HCT116 (cell line): Measurements from ENCODE around the gene ZPR1. TPM values are rescaled to one million over a fixed set of nuclear protein-coding genes. Genes with fewer than 3 reads are reported as not detected.

ENCODE experiments used
- ATAC-seq: fragments of 200-7000 bp; cut with Tn5 transposase; 2 replicates; pipeline ENCODE4 v1.9.1; 2020; ENCODE audit warnings: mild to moderate bottlenecking, moderate library complexity
- BruUV-seq: library from RNA; stranded (reverse); fragments of 400-500 nt; replicated peaks from 2 replicates; lab custom pipeline; 2021; lab: Mats Ljungman, UMichigan
- CTCF ChIA-PET: fragments of 300-600 bp; sonication (Branson Sonifier 250); formaldehyde crosslinking; loops from one replicate; lab custom pipeline; 2021; ENCODE audit warnings: antibody characterized with exemption; lab: Charles Lee
- POLR2A ChIA-PET: fragments of 300-600, 350-600 bp; sonication (Branson Sonifier 250); formaldehyde crosslinking; loops from one replicate; lab custom pipeline; 2021; ENCODE audit warnings: antibody characterized with exemption; lab: Charles Lee
- RAD21 ChIA-PET, 2 experiments: fragments of 300-600 bp; sonication (Branson Sonifier 250); formaldehyde crosslinking; loops; one replicate each; lab custom pipeline; 2023; ENCODE audit warnings: low total read pairs in 2 of 2; ENCODE audit not compliant: uncharacterized antibody in 2 of 2, unreplicated experiment in 2 of 2, low non-redundant PET in 1 of 2; lab: Charles Lee
- DNase-seq: peaks from one replicate; pipeline ENCODE4 v3.0.0-alpha.2; 2010; ENCODE audit warnings: low read depth, low spot score
- H2AFZ ChIP-seq: fragments of 200-600 bp; shearing (Covaris generic), sonication (generic); 2 replicates; pipeline ENCODE4 v1.6.1; 2017; ENCODE audit warnings: low read depth, mixed run types, mixed read lengths, antibody characterized with exemption, low read length; ENCODE audit not compliant: poor library complexity, severe bottlenecking
- H3K27ac ChIP-seq: 2 replicates; pipeline ENCODE4 v1.5.1; 2012; ENCODE audit warnings: low read depth, low read length
- H3K27me3 ChIP-seq: fragments of 200-600 bp; sonication (generic); 2 replicates; pipeline ENCODE4 v1.6.1; 2016; ENCODE audit warnings: mixed run types, low read length, mixed read lengths; ENCODE audit not compliant: insufficient read depth
- H3K36me3 ChIP-seq, 2 experiments: fragments of 200-500 bp in 1 of 2; fragments of 200-600 bp in 1 of 2; sonication (Bioruptor generic) in 1 of 2; sonication (generic) in 1 of 2; 2 replicates each; pipeline versions ENCODE4 v1.5.1 to v1.6.1; 2014 to 2016; ENCODE audit warnings: low read length in 2 of 2, inconsistent platforms in 1 of 2, mixed read lengths in 1 of 2, mixed run types in 1 of 2; ENCODE audit not compliant: insufficient read depth in 2 of 2, control insufficient read depth in 1 of 2
- H3K4me1 ChIP-seq, 2 experiments: fragments of 200-600 bp in 1 of 2; sonication (generic) in 1 of 2; 2 replicates each; pipeline versions ENCODE4 v1.5.1 to v1.6.1; 2012 to 2017; ENCODE audit warnings: low read length in 2 of 2, inconsistent platforms in 1 of 2, mild to moderate bottlenecking in 1 of 2, mixed read lengths in 1 of 2, mixed run types in 1 of 2, moderate library complexity in 1 of 2; ENCODE audit not compliant: insufficient read depth in 2 of 2, control insufficient read depth in 1 of 2
- H3K4me2 ChIP-seq: fragments of 200-600 bp; sonication (generic); 2 replicates; pipeline ENCODE4 v1.6.1; 2017; ENCODE audit warnings: mixed run types, low read length, mixed read lengths
- H3K4me3 ChIP-seq, 2 experiments: fragments of 200-600 bp in 1 of 2; sonication (generic) in 1 of 2; replicated peaks in 1 of 2; 2 replicates each; pipeline ENCODE4 v1.5.1; 2011 to 2016; ENCODE audit warnings: low read length in 2 of 2, control low read depth in 1 of 2, low read depth in 1 of 2, mild to moderate bottlenecking in 1 of 2, mixed read lengths in 1 of 2, mixed run types in 1 of 2
- H3K79me2 ChIP-seq: fragments of 200-600 bp; sonication (generic); 2 replicates; pipeline ENCODE4 v1.6.1; 2017; ENCODE audit warnings: mild to moderate bottlenecking, mixed run types, low read length, moderate library complexity, mixed read lengths; ENCODE audit not compliant: insufficient read depth
- H3K9ac ChIP-seq: fragments of 200-600 bp; sonication (generic); 2 replicates; pipeline ENCODE4 v1.6.1; 2016; ENCODE audit warnings: low read length, mixed read lengths
- H3K9me2 ChIP-seq: fragments of 200-600 bp; sonication (generic), shearing (Covaris generic); 2 replicates; pipeline ENCODE4 v1.6.1; 2017; ENCODE audit warnings: mixed run types, mild to moderate bottlenecking, moderate library complexity; ENCODE audit not compliant: insufficient read depth
- H3K9me3 ChIP-seq, 2 experiments: fragments of 200-500 bp in 1 of 2; fragments of 200-600 bp in 1 of 2; sonication (Bioruptor generic) in 1 of 2; sonication (generic) in 1 of 2; 2 replicates each; pipeline ENCODE4 v1.6.1; 2014 to 2017; ENCODE audit warnings: low read length in 2 of 2, mixed read lengths in 2 of 2, inconsistent platforms in 1 of 2, low read depth in 1 of 2, mild to moderate bottlenecking in 1 of 2, mixed run types in 1 of 2, moderate library complexity in 1 of 2; ENCODE audit not compliant: control insufficient read depth in 1 of 2, insufficient read depth in 1 of 2
- H4K20me1 ChIP-seq: fragments of 200-600 bp; sonication (generic), shearing (Covaris generic); 2 replicates; pipeline ENCODE4 v1.6.1; 2017; ENCODE audit warnings: mixed run types, mild to moderate bottlenecking, moderate library complexity; ENCODE audit not compliant: insufficient read depth
- CBX3 ChIP-seq: IDR thresholded peaks from 2 replicates; pipeline ENCODE4 v1.6.1; 2012; ENCODE audit warnings: low read depth
- EGR1 ChIP-seq: IDR thresholded peaks from 2 replicates; pipeline ENCODE4 v1.6.1; 2012; ENCODE audit warnings: low read depth
- ELF1 ChIP-seq: IDR thresholded peaks from 2 replicates; pipeline ENCODE4 v1.6.1; 2012; ENCODE audit warnings: low read depth, borderline replicate concordance
- EZH2 ChIP-seq: fragments of 200-600 bp; sonication (generic); IDR thresholded peaks from 2 replicates; pipeline ENCODE4 v1.6.1; 2017; ENCODE audit warnings: antibody characterized with exemption, mixed run types
- FOSL1 ChIP-seq: IDR thresholded peaks from 2 replicates; pipeline ENCODE4 v1.6.1; 2012; ENCODE audit warnings: low read depth
- JUND ChIP-seq: IDR thresholded peaks from 2 replicates; pipeline ENCODE4 v1.6.1; 2012
- POLR2A ChIP-seq: IDR thresholded peaks from 2 replicates; pipeline ENCODE4 v1.7.0; 2011; ENCODE audit warnings: borderline replicate concordance; ENCODE audit not compliant: insufficient read depth, insufficient read length; ENCODE audit errors: extremely low read depth
- POLR2AphosphoS5 ChIP-seq: IDR thresholded peaks from 2 replicates; pipeline ENCODE4 v1.6.1; 2011; ENCODE audit warnings: mild to moderate bottlenecking, low read depth, low read length, moderate library complexity
- RAD21 ChIP-seq: IDR thresholded peaks from 2 replicates; pipeline ENCODE4 v1.6.1; 2012; ENCODE audit warnings: low read depth, mild to moderate bottlenecking
- SIN3A ChIP-seq: IDR thresholded peaks from 2 replicates; pipeline ENCODE4 v1.6.1; 2012; ENCODE audit warnings: low read depth
- SRF ChIP-seq: IDR thresholded peaks from 2 replicates; pipeline ENCODE4 v1.6.1; 2012; ENCODE audit warnings: low read depth
- TCF7L2 ChIP-seq: IDR thresholded peaks from 2 replicates; pipeline ENCODE4 v1.7.0; 2011; ENCODE audit warnings: borderline replicate concordance, inconsistent platforms; ENCODE audit not compliant: insufficient read depth, insufficient read length; ENCODE audit errors: extremely low read depth
- YY1 ChIP-seq: IDR thresholded peaks from 2 replicates; pipeline ENCODE4 v1.6.1; 2011; ENCODE audit warnings: low read length, low read depth, moderate library complexity, mild to moderate bottlenecking; ENCODE audit not compliant: insufficient replicate concordance; ENCODE audit errors: extremely low read depth
- ZFX ChIP-seq: fragments of 450-650 bp; IDR thresholded peaks from 2 replicates; pipeline ENCODE4 v1.6.1; 2017
- ZNF274 ChIP-seq: fragments of 200-500 bp; sonication (Bioruptor generic); IDR thresholded peaks from 2 replicates; pipeline ENCODE4 v1.6.1; 2014; ENCODE audit warnings: mild to moderate bottlenecking, low read depth, low read length, inconsistent platforms
- intact Hi-C: fragments of 100-400 bp; cut with micrococcal nuclease; formaldehyde crosslinking; loops from 2 replicates; pipeline ENCODE4 v1.10.0; 2022
- total RNA-seq: library from RNA; stranded (reverse); gene quantifications from one replicate; pipeline ENCODE4 v1.2.1, GENCODE V29; 2021; ENCODE audit not compliant: unreplicated experiment
- TF ChIP-seq, protein P1 (sequence below): IDR thresholded peaks from 2 replicates; pipeline ENCODE4 v1.6.1; 2012
- TF ChIP-seq, protein P2 (sequence below), 3 experiments: fragments of 200-600 bp in 1 of 3; sonication (generic) in 1 of 3; IDR thresholded peaks in 2 of 3; conservative IDR thresholded peaks in 1 of 3; 2 replicates each; pipeline ENCODE4 v1.5.1; 2012 to 2017; ENCODE audit warnings: low read depth in 2 of 3, low read length in 2 of 3, antibody characterized with exemption in 1 of 3, borderline replicate concordance in 1 of 3, control low read depth in 1 of 3, mild to moderate bottlenecking in 1 of 3, mixed read lengths in 1 of 3, mixed run types in 1 of 3, moderate library complexity in 1 of 3; ENCODE audit not compliant: insufficient read depth in 1 of 3
- TF ChIP-seq, protein P3 (sequence below): IDR thresholded peaks from 2 replicates; pipeline ENCODE4 v1.6.1; 2011; ENCODE audit warnings: mild to moderate bottlenecking, low read length, moderate library complexity; ENCODE audit not compliant: insufficient replicate concordance; ENCODE audit errors: extremely low read depth

Gene ZPR1
- total RNA-seq, 1 experiment from 2014 or later: 56.3 TPM

DNA sequence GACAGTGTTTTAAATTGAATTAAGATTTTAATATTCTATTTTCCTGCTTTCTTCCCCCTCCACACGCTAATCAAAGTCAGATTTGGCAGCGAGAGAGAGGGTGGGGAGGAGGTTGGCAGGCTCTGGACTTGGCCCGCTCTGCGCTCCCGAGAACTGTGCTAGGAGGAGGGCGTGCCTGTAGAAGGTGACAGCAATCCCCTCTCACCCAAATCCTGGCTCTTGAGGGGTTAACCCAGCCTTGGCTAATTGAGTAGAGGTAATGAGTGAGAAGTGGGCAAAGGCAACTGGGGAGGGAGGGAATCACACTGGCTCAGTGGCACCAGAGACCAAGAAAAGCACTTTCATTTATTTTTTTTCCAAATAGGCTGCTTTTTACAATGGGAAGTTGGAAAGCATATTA is 57.2 kb downstream of the ZPR1 start:
- Histone ChIP-seq H3K4me2 (no peak overlapping the region), H3K36me3 (no peaks in the 10 kb centered on the region), H3K27me3 (no peaks in the 10 kb centered on the region), H2AFZ (no peak overlapping the region), H3K9ac (no peak overlapping the region), H3K9me3 (no peaks in the 10 kb centered on the region), H3K79me2 (no peaks in the 10 kb centered on the region), H3K4me3 (no peak overlapping the region), H4K20me1 (no peaks in the 10 kb centered on the region), H3K4me1 (peaks cover 0 to 4% of the 10 kb centered on the region in 2 experiments; a peak in 1 of 4 replicates), H3K27ac (no peak overlapping the region), H3K9me2 (no peaks in the 10 kb centered on the region)
- BruUV-seq: no TSS peak
- ATAC-seq (no peak), DNase-seq (no peak)
- intact Hi-C loops: no loop called here
- RAD21 ChIA-PET: no interaction called here
- TF ChIP-seq JUND: no peak
- TF ChIP-seq, protein P1, sequence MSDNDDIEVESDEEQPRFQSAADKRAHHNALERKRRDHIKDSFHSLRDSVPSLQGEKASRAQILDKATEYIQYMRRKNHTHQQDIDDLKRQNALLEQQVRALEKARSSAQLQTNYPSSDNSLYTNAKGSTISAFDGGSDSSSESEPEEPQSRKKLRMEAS: no peak
- no peak for TF ChIP-seq SRF
- TF ChIP-seq, protein P2, sequence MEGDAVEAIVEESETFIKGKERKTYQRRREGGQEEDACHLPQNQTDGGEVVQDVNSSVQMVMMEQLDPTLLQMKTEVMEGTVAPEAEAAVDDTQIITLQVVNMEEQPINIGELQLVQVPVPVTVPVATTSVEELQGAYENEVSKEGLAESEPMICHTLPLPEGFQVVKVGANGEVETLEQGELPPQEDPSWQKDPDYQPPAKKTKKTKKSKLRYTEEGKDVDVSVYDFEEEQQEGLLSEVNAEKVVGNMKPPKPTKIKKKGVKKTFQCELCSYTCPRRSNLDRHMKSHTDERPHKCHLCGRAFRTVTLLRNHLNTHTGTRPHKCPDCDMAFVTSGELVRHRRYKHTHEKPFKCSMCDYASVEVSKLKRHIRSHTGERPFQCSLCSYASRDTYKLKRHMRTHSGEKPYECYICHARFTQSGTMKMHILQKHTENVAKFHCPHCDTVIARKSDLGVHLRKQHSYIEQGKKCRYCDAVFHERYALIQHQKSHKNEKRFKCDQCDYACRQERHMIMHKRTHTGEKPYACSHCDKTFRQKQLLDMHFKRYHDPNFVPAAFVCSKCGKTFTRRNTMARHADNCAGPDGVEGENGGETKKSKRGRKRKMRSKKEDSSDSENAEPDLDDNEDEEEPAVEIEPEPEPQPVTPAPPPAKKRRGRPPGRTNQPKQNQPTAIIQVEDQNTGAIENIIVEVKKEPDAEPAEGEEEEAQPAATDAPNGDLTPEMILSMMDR (IDR thresholded peaks at IDR 0.05 in 2 of 3, conservative IDR thresholded peaks at IDR 0.05 in 1 of 3; ENCODE audit: borderline replicate concordance in 1 of 3, insufficient read depth in 1 of 3, low read depth in 2 of 3, low read length in 2 of 3): no peak
- no peak for TF ChIP-seq SIN3A
- no peak for TF ChIP-seq ZNF274
- POLR2A ChIA-PET: no interaction called here
- CTCF ChIA-PET: no interaction called here

DNA sequence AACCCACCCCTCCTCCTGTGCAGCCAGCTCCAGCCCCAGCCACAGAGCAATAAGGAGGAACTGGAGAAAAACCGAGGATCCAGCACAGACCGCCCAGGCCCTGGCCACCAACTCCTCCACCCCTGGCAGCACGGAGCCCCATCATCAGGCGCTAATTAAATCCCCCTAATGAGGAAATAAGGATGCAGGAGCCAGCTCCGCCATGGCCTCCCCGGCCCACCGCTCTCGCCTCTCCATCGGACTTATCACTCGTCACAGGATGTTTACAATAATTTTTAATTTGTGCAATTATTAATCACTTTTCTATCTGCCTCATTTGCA is 57.6 kb downstream of the ZPR1 start:
- RAD21 ChIA-PET: no interaction called here
- ATAC-seq (no peak), DNase-seq (no peak)
- Histone ChIP-seq H3K9me3 (no peaks in the 10 kb centered on the region), H3K4me1 (peaks cover 0 to 4% of the 10 kb centered on the region in 2 experiments; a peak in 1 of 4 replicates), H3K9me2 (no peaks in the 10 kb centered on the region), H4K20me1 (no peaks in the 10 kb centered on the region), H3K36me3 (no peaks in the 10 kb centered on the region), H3K4me2 (no peak overlapping the region), H3K4me3 (no peak overlapping the region), H3K27me3 (no peaks in the 10 kb centered on the region), H3K27ac (no peak overlapping the region), H3K9ac (no peak overlapping the region), H2AFZ (no peak overlapping the region), H3K79me2 (no peaks in the 10 kb centered on the region)
- CTCF ChIA-PET: no interaction called here
- BruUV-seq: no TSS peak
- POLR2A ChIA-PET: no interaction called here
- intact Hi-C loops: no loop called here
- no peak for TF ChIP-seq FOSL1
- no peak for TF ChIP-seq RAD21
- no peak for TF ChIP-seq EGR1
- no peak for TF ChIP-seq ZFX
- TF ChIP-seq SRF: no peak
- no peak for TF ChIP-seq POLR2AphosphoS5
- TF ChIP-seq ZNF274: no peak
- no peak for TF ChIP-seq EZH2
- TF ChIP-seq TCF7L2: no peak
- TF ChIP-seq, protein P3, sequence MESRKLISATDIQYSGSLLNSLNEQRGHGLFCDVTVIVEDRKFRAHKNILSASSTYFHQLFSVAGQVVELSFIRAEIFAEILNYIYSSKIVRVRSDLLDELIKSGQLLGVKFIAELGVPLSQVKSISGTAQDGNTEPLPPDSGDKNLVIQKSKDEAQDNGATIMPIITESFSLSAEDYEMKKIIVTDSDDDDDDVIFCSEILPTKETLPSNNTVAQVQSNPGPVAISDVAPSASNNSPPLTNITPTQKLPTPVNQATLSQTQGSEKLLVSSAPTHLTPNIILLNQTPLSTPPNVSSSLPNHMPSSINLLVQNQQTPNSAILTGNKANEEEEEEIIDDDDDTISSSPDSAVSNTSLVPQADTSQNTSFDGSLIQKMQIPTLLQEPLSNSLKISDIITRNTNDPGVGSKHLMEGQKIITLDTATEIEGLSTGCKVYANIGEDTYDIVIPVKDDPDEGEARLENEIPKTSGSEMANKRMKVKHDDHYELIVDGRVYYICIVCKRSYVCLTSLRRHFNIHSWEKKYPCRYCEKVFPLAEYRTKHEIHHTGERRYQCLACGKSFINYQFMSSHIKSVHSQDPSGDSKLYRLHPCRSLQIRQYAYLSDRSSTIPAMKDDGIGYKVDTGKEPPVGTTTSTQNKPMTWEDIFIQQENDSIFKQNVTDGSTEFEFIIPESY: no peak
- no peak for TF ChIP-seq CBX3
- TF ChIP-seq ELF1: no peak
- no peak for TF ChIP-seq POLR2A
- TF ChIP-seq YY1: no peak
